Keratinocyte (primary cell): ENCODE measurements around the gene SMIM22.

Experiments used
- CTCF ChIP-seq, 3 experiments: IDR thresholded peaks in 1 of 3; conservative IDR thresholded peaks in 1 of 3; optimal IDR thresholded peaks in 1 of 3; 2 replicates in 2 of 3; 3 replicates in 1 of 3; pipeline versions ENCODE3 to v1.5.1; 2011; ENCODE audit warnings: low read length in 3 of 3, mild to moderate bottlenecking in 3 of 3, moderate library complexity in 2 of 3, control low read depth in 1 of 3, inconsistent platforms in 1 of 3; ENCODE audit not compliant: insufficient read depth in 2 of 3; ENCODE audit errors: extremely low read depth in 1 of 3
- EZH2 ChIP-seq: IDR thresholded peaks from one replicate; pipeline ENCODE4 v1.6.1; 2012; ENCODE audit warnings: inconsistent platforms, mild to moderate bottlenecking, low read length, moderate library complexity

GRCh38 chr16:4766875-4767628 is 28.1 kb upstream of the SMIM22 start, which contains the start of gene ZNF500:
- TF ChIP-seq CTCF (optimal IDR thresholded peaks at IDR 0.05 in 1 of 3, IDR thresholded peaks at IDR 0.05 in 1 of 3, conservative IDR thresholded peaks at IDR 0.05 in 1 of 3; ENCODE audit: extremely low read depth in 1 of 3, insufficient read depth in 2 of 3, low read length in 3 of 3) (no peak), EZH2 (no peak)
